ENCODE data around the gene KRTAP5-3. TPM values are rescaled to one million over a fixed set of nuclear protein-coding genes. Genes with fewer than 3 reads are reported as not detected.
A peak's percentile ranks its signal among the peaks of the same experiment; 100 is the strongest.

KRTAP5-3 gene
- total and polyA plus RNA-seq, 2 of the 8 experiments (the other 6 are each of a cell fraction or from before 2014, with no cell fraction given), result not detected

DNA sequence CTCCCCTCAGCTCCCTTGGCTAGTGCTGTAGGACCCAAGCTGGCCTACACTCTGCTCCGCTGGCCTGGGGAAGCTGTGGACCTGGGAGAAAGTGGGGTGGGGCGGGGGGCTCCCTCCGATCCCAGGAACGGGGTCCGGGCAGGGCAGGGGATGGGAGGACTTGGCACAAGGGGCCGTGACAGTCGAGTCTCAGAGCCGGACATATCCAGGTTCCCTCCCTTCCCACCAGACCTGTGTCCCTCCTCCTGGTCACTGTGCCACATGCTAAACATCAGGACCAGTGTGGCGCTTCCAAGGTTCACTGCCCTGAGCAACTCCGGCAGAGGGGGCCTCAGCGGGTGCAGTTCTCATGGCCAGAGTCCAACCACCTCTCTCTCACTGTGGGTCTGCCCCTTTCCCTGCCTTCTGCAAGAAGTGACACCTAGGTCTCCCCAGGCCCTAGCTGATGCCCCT, 38.2 kb downstream of the KRTAP5-3 start:
- no peak overlapping the region for H3K9ac ChIP-seq (replicated peaks in 1 of 4; ENCODE audit: extremely low read depth in 1 of 4, low read depth in 3 of 4, low read length in 3 of 4)
- no peak overlapping the region for H4K8ac ChIP-seq (ENCODE audit: extremely low read depth, insufficient read depth, low read length)
- H2BK12ac ChIP-seq (ENCODE audit: low read depth, low read length), result peak overlapping the region; percentile 92; the same call in 1 of the 2 replicates
- no peaks in the 10 kb centered on the region for H3K36me3 ChIP-seq (ENCODE audit: control insufficient read depth in 2 of 4, insufficient read depth in 4 of 4, low read length in 3 of 4)
- H3K4me3 ChIP-seq (ENCODE audit: extremely low read depth in 1 of 4, insufficient read depth in 2 of 4, low read depth in 3 of 4, low read length in 4 of 4), result no peak overlapping the region
- no peak overlapping the region for H2BK5ac ChIP-seq (ENCODE audit: low read depth, low read length)
- no peaks in the 10 kb centered on the region for H3K9me3 ChIP-seq (ENCODE audit: insufficient read depth in 2 of 2, low read depth in 1 of 2, low read length in 1 of 2)
- no peak for FAIRE-seq
- peak overlapping the region in 1 of 2 experiments; percentile 53; a peak in 1 of 4 replicates for H3K4me2 ChIP-seq (ENCODE audit: insufficient read depth in 1 of 2, low read depth in 2 of 2, low read length in 2 of 2)
- no peak overlapping the region for H4K5ac ChIP-seq (ENCODE audit: insufficient read length, low read depth, low read length)
- H3K27me3 ChIP-seq (replicated peaks in 1 of 4; ENCODE audit: control insufficient read depth in 3 of 4, extremely low read depth in 1 of 4, insufficient read depth in 3 of 4, low read length in 3 of 4), result peaks cover 18 to 47% (median 45%) of the 10 kb centered on the region in 4 experiments
- no peaks in the 10 kb centered on the region; the same call in 1 of the 2 replicates for H3K23me2 ChIP-seq (ENCODE audit: low read depth, low read length)
- H3K56ac ChIP-seq (replicated peaks; ENCODE audit: insufficient read length, low read depth, low read length), result no peak overlapping the region
- no peak overlapping the region for H3K14ac ChIP-seq (ENCODE audit: insufficient read length)
- H4K20me1 ChIP-seq (replicated peaks in 1 of 2; ENCODE audit: control insufficient read depth in 1 of 2, insufficient read depth in 2 of 2, low read length in 2 of 2), result peaks cover 4 to 22% of the 10 kb centered on the region in 2 experiments
- no peak overlapping the region for H3K27ac ChIP-seq (ENCODE audit: low read depth, low read length)
- no peak overlapping the region for H2BK120ac ChIP-seq (replicated peaks; ENCODE audit: low read depth, low read length)
- H3K18ac ChIP-seq (ENCODE audit: extremely low read depth, low read length), result no peak overlapping the region; the same call in 1 of the 2 replicates
- no peaks in the 10 kb centered on the region for H3K79me2 ChIP-seq (ENCODE audit: control insufficient read depth in 1 of 2, insufficient read depth in 2 of 2, low read length in 2 of 2)
- peak overlapping the region; percentile 29; the same call in 1 of the 2 replicates for H2BK15ac ChIP-seq (ENCODE audit: low read length)
- POLR2A ChIA-PET (ENCODE audit: partially characterized antibody), result interaction anchor here (0.9 to 6.9 kb wide), 6 partner anchors 13 to 350 kb away, joined by 3 to 58 read pairs (median 5); no protein-coding TSS in a partner anchor
- no peaks in the 10 kb centered on the region for H3K79me1 ChIP-seq (ENCODE audit: low read depth, low read length)
- no peak overlapping the region for H2AFZ ChIP-seq (ENCODE audit: low read length)
- CTCF ChIA-PET (ENCODE audit: partially characterized antibody), result interaction anchor here (0.9 to 9.1 kb wide), 5 partner anchors 15 to 55 kb away, joined by 3 to 100 read pairs (median 6); no protein-coding TSS in a partner anchor
- H2BK20ac ChIP-seq (ENCODE audit: low read length), result peak overlapping the region; percentile 48; the same call in 1 of the 2 replicates
- H3K23ac ChIP-seq (ENCODE audit: insufficient read length), result no peak overlapping the region
- TF ChIP-seq EGR1 (IDR thresholded peaks at IDR 0.05; ENCODE audit: borderline replicate concordance, low read depth, low read length) (no peak), CREB1 (IDR thresholded peaks at IDR 0.05) (no peak)
- TF ChIP-seq, protein P1, sequence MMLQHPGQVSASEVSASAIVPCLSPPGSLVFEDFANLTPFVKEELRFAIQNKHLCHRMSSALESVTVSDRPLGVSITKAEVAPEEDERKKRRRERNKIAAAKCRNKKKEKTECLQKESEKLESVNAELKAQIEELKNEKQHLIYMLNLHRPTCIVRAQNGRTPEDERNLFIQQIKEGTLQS (IDR thresholded peaks at IDR 0.05; ENCODE audit: insufficient read depth, low read depth, low read length), result no peak
- 94% methylated on average over 10 of the region's 11 CpGs; no CpG with 5 or more reads in 1 of the 2 experiments for WGBS, 2 experiments (ENCODE audit: extremely low coverage in 1 of 2, insufficient coverage in 1 of 2, insufficient read length in 1 of 2, insufficient replicate concordance in 2 of 2, low coverage in 1 of 2, low lambda C conversion rate in 2 of 2, missing lambda C conversion rate in 1 of 2)
- DNase-seq (ENCODE audit: low read depth in 1 of 2, low spot score in 2 of 2), result no peak
- peaks cover 0 to 52% (median 35%) of the 10 kb centered on the region in 4 experiments; a peak in 6 of 7 replicates for H3K4me1 ChIP-seq (replicated peaks in 1 of 4; ENCODE audit: control insufficient read depth in 3 of 4, insufficient read depth in 4 of 4, low read length in 3 of 4)
- peak overlapping the region; percentile 80 for H4K91ac ChIP-seq (replicated peaks; ENCODE audit: insufficient read length, low read length)
- H3K4ac ChIP-seq (replicated peaks; ENCODE audit: insufficient read length, low read depth, low read length), result no peak overlapping the region
- H2AK5ac ChIP-seq (ENCODE audit: low read depth, low read length), result no peak overlapping the region

Data from H1 (cell line).